GM19438 (cell line): Measurements from ENCODE around the gene RHOD.
A peak's percentile ranks its signal among the peaks of the same experiment; 100 is the strongest.

ENCODE experiments used
- ATAC-seq: cut with Tn5 transposase; IDR thresholded peaks from one replicate; pipeline ENCODE4 v1.9.1; 2021; ENCODE audit warnings: low read depth; ENCODE audit not compliant: unreplicated experiment

The RHOD gene

DNA sequence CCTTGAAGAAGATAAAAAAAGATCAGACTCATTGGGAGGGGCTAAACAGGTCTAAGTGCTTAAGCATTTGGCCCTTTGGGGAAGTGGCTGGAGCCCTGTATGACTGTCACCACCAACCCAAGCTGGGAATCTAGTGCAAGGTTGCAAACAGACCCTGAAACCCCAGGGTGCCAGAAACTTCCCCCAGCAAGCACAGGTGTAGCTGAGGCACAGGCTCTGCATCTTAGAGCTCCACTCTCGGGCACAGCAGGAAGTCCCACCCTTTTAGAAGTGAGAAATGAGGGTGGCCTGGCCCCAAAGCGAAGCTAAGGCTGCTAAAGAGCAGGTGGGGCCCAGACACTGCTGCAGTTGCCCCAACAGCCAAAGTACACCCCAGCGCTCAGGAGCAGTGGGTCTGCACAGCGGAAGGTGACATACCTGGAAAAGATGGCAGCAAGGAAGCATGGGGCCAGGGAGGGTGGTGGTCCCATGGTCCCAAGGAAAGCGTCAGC is 56.6 kb downstream of the RHOD start:
- ATAC-seq = peak; percentile 61

- no peak for ATAC-seq
Observed at GRCh38 chr11:67114275-67114896, 57.7 kb downstream of the RHOD start.

- no peak for ATAC-seq
Observed at GRCh38 chr11:67116758-67117105, 60.1 kb downstream of the RHOD start.

DNA sequence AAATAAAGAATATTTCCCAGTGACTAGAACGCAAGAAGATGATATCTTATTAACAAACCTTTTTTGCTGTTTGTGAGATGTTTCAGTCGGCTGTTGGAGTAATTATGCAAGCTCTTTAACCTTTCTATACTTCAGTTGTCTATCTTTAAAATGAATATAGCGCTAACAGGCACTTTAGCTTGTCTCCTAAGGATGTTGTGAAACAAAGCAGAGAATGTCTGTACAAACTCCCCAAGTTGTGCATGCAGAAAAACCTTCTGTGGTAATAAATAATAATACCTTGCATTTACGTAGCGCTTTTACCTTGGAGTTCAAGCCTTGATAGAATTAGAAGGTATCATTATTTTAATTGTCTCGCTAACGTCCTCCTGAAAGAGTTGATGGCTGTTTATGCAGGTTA is 60.5 kb downstream of the RHOD start:
- ATAC-seq = no peak

GRCh38 chr11:67117672-67118180 is 61.1 kb downstream of the RHOD start:
- ATAC-seq = no peak

- no peak for ATAC-seq
Observed at GRCh38 chr11:67118181-67118766, 61.6 kb downstream of the RHOD start.

GRCh38 chr11:67118801-67119584 is 62.3 kb downstream of the RHOD start, which contains the start of gene KDM2A:
KDM2A (plus strand) TSS chr11:67119263; CDS start chr11:67121317, 2,054 bp downstream.
- peak; percentile 58 for ATAC-seq

- ATAC-seq = peak; percentile 9
Observed at GRCh38 chr11:67119585-67120391, 63.1 kb downstream of the RHOD start.

- no peak for ATAC-seq
Observed at GRCh38 chr11:67120456-67120855, 63.8 kb downstream of the RHOD start.

DNA sequence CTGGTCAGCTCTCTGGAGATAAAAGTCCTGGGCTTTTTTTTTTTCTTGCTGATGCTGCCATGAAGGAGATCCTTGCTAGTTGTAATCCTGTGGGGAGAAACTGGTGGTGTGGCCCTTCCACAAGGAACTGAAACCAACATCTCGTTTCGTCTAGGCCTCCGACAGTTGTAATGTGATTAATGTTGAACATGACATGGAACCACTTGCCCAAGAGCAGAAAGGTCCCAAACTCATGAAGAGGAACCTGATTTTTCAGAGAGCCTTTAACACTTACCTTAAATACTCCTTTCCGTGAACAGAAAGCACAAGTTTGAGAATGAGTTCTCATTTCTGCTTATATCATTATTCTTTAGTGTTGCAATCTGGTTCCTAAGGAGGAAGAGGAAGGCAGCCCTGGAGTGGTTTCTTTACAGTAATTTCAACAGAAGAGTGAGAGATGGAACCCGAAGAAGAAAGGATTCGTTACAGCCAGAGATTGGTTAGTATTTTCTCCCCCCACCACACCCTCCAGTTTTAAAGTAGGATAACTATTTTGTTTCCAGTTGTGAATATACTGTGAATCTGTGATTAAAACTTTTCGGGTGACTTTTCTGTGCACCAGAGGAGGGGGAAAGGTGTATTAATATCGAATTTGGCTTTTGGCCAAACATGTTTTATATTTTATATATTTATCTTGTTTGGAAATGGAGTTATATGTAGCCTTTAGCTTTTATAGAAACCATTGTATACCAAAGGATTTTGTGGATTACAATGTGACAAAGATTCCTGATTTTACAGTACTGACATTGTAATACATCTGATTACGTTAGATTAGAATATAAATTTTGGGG is 64.4 kb downstream of the RHOD start:
- ATAC-seq = no peak
